Natural killer cell (primary cell): ENCODE measurements around the gene FNDC3B. TPM values are rescaled to one million over a fixed set of nuclear protein-coding genes. Genes with fewer than 3 reads are reported as not detected.

ENCODE experiments used
- ATAC-seq, 3 donors: fragments of 150-1000 bp in 2 of 3; fragments of 200-7000 bp in 1 of 3; cut with Tn5 transposase; 1 replicate in 1 of 3; 2 replicates in 2 of 3; pipeline ENCODE4 v1.10.0; 2021; ENCODE audit warnings: mild to moderate bottlenecking in 2 of 3, moderate library complexity in 2 of 3
- DNase-seq, 2 donors: peaks; one replicate each; pipeline versions ENCODE4 v3.0.0 to v3.0.0-alpha.2; 2013 to 2021; ENCODE audit warnings: mixed read lengths in 1 of 2
- H3K27ac ChIP-seq: one replicate; pipeline ENCODE4 v1.5.1; 2013; ENCODE audit warnings: mild to moderate bottlenecking, low read length
- H3K27me3 ChIP-seq: one replicate; pipeline ENCODE4 v1.6.1; 2013; ENCODE audit warnings: low read length; ENCODE audit not compliant: control insufficient read depth, insufficient read depth
- H3K36me3 ChIP-seq: one replicate; pipeline ENCODE4 v1.6.1; 2013; ENCODE audit warnings: low read length; ENCODE audit not compliant: control insufficient read depth, insufficient read depth
- H3K4me1 ChIP-seq: one replicate; pipeline ENCODE4 v1.6.1; 2013; ENCODE audit warnings: low read length; ENCODE audit not compliant: control insufficient read depth, insufficient read depth
- H3K4me3 ChIP-seq: one replicate; pipeline ENCODE4 v1.5.1; 2013; ENCODE audit warnings: low read length
- H3K9me3 ChIP-seq: one replicate; pipeline ENCODE4 v1.6.1; 2013; ENCODE audit warnings: low read length; ENCODE audit not compliant: control insufficient read depth, insufficient read depth
- H3K27ac Mint-ChIP-seq, 2 donors: one replicate each; pipeline ENCODE4 v1.8.0; 2022; ENCODE audit warnings: mild to moderate bottlenecking in 2 of 2, mixed read lengths in 2 of 2, moderate library complexity in 1 of 2
- H3K27me3 Mint-ChIP-seq, 2 donors: one replicate each; pipeline ENCODE4 v1.8.0; 2022; ENCODE audit warnings: low read depth in 2 of 2, mixed read lengths in 2 of 2
- H3K36me3 Mint-ChIP-seq: one replicate; pipeline ENCODE4 v1.8.0; 2022; ENCODE audit warnings: mixed read lengths
- H3K4me1 Mint-ChIP-seq, 2 donors: one replicate each; pipeline ENCODE4 v1.8.0; 2022; ENCODE audit warnings: mixed read lengths in 2 of 2
- H3K4me3 Mint-ChIP-seq: one replicate; pipeline ENCODE4 v1.8.0; 2022; ENCODE audit warnings: mild to moderate bottlenecking, moderate library complexity, mixed read lengths
- H3K9me3 Mint-ChIP-seq, 2 donors: one replicate each; pipeline ENCODE4 v1.8.0; 2022; ENCODE audit warnings: mixed read lengths in 2 of 2
- CTCF ChIP-seq: fragments of 200-600 bp; IDR thresholded peaks from one replicate; pipeline ENCODE4 v1.8.0; 2022; ENCODE audit warnings: antibody characterized with exemption
- WGBS: methylation state at CpG from one replicate; pipeline ENCODE4 v1.1.7; 2013; ENCODE audit warnings: missing lambda C conversion rate; ENCODE audit not compliant: insufficient coverage; 5-methylcytosine and 5-hydroxymethylcytosine counted together
- intact Hi-C: fragments of 100-400 bp; cut with micrococcal nuclease; formaldehyde crosslinking; loops from one replicate; pipeline ENCODE4 v1.14.2; 2022
- total RNA-seq, 4 donors: library from RNA; stranded (reverse); fragments of 120-200 nt in 1 of 4; gene quantifications; one replicate each; pipeline versions ENCODE4 v1.2.3 to v1.2.4, GENCODE V29; 2013 to 2022

FNDC3B gene
- total RNA-seq, 3 donors from 2014 or later (not counting 1 experiment from before 2014, with no cell fraction given): 154 to 214 (median 206) TPM

GRCh38 chr3:172021164-172021563 is 18.2 kb upstream of the FNDC3B start:
- Mint-ChIP-seq H3K36me3 (no peaks in the 10 kb centered on the region), H3K4me1 (no peaks in the 10 kb centered on the region), H3K27me3 (peaks cover 2 to 4% of the 10 kb centered on the region in 2 donors), H3K27ac (no peak overlapping the region), H3K9me3 (no peaks in the 10 kb centered on the region), H3K4me3 (no peak overlapping the region)
- H3K27me3 ChIP-seq: no peaks in the 10 kb centered on the region
- 79% methylated on average over 1 of the region's 1 CpG for WGBS
- no peaks in the 10 kb centered on the region for H3K4me1 ChIP-seq
- DNase-seq (no peak), ATAC-seq (no peak)
- no peaks in the 10 kb centered on the region for H3K36me3 ChIP-seq
- H3K27ac ChIP-seq: no peak overlapping the region
- no peaks in the 10 kb centered on the region for H3K9me3 ChIP-seq
- TF ChIP-seq CTCF: no peak
- intact Hi-C loops: no loop called here
- H3K4me3 ChIP-seq: no peak overlapping the region

- ATAC-seq (no peak), DNase-seq (no peak)
- intact Hi-C loops: no loop called here
- H3K27ac ChIP-seq: no peak overlapping the region
- 97% methylated on average over 4 of the region's 4 CpGs for WGBS
- no peak overlapping the region for H3K27ac Mint-ChIP-seq
- no peaks in the 10 kb centered on the region for H3K36me3 Mint-ChIP-seq
- H3K4me3 Mint-ChIP-seq: no peak overlapping the region
- TF ChIP-seq CTCF: no peak
- H3K36me3 ChIP-seq: no peaks in the 10 kb centered on the region
- H3K4me1 Mint-ChIP-seq: no peaks in the 10 kb centered on the region
- H3K27me3 ChIP-seq: no peaks in the 10 kb centered on the region
- peaks cover 2 to 4% of the 10 kb centered on the region in 2 donors for H3K27me3 Mint-ChIP-seq
- no peak overlapping the region for H3K4me3 ChIP-seq
- no peaks in the 10 kb centered on the region for H3K9me3 ChIP-seq
- no peaks in the 10 kb centered on the region for H3K4me1 ChIP-seq
- H3K9me3 Mint-ChIP-seq: no peaks in the 10 kb centered on the region
These were observed 17.5 kb upstream of the FNDC3B start for GRCh38 chr3:172021859-172022258.

- DNase-seq (no peak), ATAC-seq (no peak)
- Histone ChIP-seq H3K4me1 (no peaks in the 10 kb centered on the region), H3K27ac (no peak overlapping the region), H3K9me3 (no peaks in the 10 kb centered on the region), H3K4me3 (no peak overlapping the region), H3K36me3 (no peaks in the 10 kb centered on the region), H3K27me3 (no peaks in the 10 kb centered on the region)
- WGBS: 100% methylated on average over 1 of the region's 2 CpGs
- Mint-ChIP-seq H3K9me3 (no peaks in the 10 kb centered on the region), H3K27me3 (peaks cover under 1 to 2% of the 10 kb centered on the region in 2 donors), H3K4me3 (no peak overlapping the region), H3K4me1 (no peaks in the 10 kb centered on the region), H3K36me3 (no peaks in the 10 kb centered on the region), H3K27ac (no peak overlapping the region)
- intact Hi-C loops: no loop called here
- TF ChIP-seq CTCF: no peak
These were observed 15.5 kb upstream of the FNDC3B start for GRCh38 chr3:172023915-172024314.

GRCh38 chr3:172024679-172025078 is 14.7 kb upstream of the FNDC3B start:
- Histone ChIP-seq H3K27me3 (no peaks in the 10 kb centered on the region), H3K4me3 (no peak overlapping the region), H3K4me1 (no peaks in the 10 kb centered on the region), H3K27ac (no peak overlapping the region), H3K9me3 (no peaks in the 10 kb centered on the region), H3K36me3 (no peaks in the 10 kb centered on the region)
- Mint-ChIP-seq H3K4me3 (no peak overlapping the region), H3K4me1 (no peaks in the 10 kb centered on the region), H3K27me3 (peaks cover 0 to 2% of the 10 kb centered on the region in 2 donors), H3K27ac (no peak overlapping the region), H3K9me3 (no peaks in the 10 kb centered on the region), H3K36me3 (no peaks in the 10 kb centered on the region)
- TF ChIP-seq CTCF: no peak
- DNase-seq (no peak), ATAC-seq (no peak)
- intact Hi-C loops: no loop called here
- 97% methylated on average over 2 of the region's 3 CpGs for WGBS
